NCI-H2171 (cell line): ENCODE data around the gene MSMB.
"Not testable (repeated sequence)": the region's sequence is repeated elsewhere in the genome, so short reads cannot be mapped to it uniquely, and the experiment has no call there.

Source experiments
- DNase-seq: peaks from one replicate; lab custom pipeline; 2025; lab: John Stamatoyannopoulos, UW

Gene MSMB

DNA sequence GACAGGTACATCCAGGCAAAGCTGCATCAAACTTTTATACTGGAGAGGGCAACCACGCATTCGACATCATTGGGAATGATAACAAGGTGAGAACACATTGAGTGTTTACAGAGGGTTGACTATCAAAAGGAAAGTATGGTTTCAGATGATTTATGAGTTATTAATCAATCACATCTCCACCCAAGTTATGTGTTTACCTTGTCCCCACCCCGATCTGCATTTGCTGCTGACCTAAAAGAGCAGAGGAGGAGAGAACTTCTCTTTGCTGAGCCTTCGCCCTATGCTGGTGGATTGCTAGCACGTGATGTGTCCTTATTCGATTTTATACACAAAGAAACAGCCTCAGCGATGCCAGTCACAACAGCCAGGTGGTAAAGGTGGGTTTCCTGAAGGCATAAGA is at the start of gene MSMB:
TSS of gene MSMB (minus strand) at position 9 of the 400 bp plus-strand sequence. CDS start 32 bp downstream, outside the sequence.
- DNase-seq, result no peak

GRCh38 chr10:46094931-46095750 is 49.1 kb upstream of the MSMB start:
- DNase-seq, result no peak

GRCh38 chr10:46094197-46094500 is 48.1 kb upstream of the MSMB start:
- DNase-seq, result no peak

GRCh38 chr10:46093316-46094196 is 47.5 kb upstream of the MSMB start:
- not testable (repeated sequence) for DNase-seq

- no peak for DNase-seq
These were observed 46.5 kb upstream of the MSMB start for GRCh38 chr10:46092524-46093081.

DNA sequence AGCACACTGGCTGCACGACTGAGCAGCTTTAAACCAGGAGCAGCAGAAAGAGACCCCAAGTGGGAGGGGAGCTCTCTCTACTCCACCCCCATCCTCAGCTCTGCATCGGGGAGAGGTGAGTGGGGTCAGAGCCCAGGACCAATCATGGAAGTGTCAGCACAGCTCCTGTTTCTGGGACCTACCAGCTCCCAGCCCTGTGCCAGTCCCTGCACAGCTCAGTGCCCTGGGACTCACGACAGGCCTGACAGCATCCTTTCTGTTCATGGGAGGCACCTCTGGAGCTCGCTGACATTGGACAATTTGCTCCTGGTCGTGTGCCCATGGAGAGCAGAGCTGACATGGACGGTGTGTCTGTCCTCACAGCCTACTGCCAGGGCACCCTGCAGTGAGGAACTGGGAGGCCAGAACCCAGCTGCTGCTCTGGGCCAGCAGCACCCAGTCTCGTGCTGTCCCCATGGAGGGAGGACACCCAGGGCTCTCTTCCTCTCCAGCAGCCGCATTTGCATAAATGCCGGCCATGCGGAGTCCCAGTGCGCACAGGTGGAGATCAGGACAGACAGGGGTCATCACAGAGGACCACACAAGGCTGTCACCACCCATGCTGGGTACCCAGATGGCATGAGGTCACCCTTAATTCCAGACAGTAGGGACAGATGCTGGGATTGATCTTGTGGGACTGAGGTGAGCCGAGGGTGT is 45.9 kb upstream of the MSMB start:
- no peak for DNase-seq

GRCh38 chr10:46091080-46091827 is 45.2 kb upstream of the MSMB start:
- DNase-seq, result no peak

DNA sequence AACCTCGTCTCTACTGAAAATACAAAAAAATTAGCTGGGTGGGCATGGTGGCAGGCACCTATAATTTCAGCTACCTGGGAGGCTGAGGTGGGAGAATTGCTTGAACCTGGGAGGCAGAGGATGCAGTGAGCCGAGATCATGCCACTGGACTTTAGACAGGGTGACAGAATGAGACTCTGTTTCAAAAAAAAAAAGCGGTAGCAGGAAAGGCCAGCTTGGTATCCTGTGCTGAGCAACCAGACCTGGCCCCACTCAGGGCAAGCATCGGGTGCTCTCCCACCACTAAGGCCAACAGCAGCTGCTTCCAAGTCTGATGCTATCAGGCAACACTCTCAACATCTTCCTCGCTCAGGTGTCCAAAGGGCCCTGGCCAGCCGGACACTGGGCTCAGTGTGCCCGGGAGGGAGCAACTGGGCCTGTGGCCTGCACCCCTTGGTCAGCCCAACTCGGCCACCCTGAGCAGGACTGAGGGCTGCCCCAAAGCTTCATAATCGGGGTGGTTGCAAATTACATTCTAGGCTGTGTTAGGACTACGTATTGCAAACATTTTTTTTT is 44.3 kb upstream of the MSMB start:
- DNase-seq, result no peak

GRCh38 chr10:46087381-46087780 is 41.3 kb upstream of the MSMB start:
- DNase-seq, result not testable (repeated sequence)

DNA sequence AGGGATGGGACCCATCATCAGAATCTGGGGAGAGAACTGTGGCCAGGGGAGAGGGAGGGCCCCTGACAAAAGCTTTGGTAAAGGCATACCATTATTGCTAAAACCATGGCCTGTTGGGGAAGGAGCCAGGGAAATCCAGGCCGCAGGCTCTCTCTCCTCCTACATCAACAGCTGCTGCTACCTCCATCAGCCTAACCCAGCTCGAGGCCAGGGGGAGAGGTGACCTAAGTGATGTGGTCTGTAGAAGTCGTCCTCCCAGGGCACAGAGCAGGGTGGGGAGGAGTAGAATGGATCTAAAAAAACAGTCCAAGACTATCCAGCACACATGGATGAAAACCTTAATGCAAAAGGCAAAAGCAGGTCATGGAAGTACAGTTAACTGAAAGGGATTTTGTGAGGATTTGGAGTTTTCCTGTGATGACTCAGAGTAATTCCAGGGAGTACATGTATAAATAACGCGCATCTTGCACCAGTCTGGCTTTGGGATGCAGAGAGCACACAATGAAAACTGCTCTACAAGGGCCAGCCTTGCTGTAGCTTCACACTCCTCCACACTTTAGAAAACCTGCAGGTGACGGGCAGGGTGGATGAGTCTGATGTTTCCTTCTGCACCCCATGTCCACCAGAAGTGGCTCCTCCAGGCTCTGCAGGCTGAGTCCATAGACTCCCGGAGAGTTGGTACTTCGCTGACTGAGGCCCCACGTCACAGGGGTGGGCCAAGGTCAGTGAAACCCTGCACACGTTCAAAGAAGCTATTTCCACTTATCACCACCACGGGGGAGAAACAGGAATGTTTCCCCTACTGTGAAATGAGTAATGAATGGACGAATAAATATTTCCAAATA is 38.5 kb upstream of the MSMB start:
- DNase-seq, result no peak

GRCh38 chr10:46080886-46081285 is 34.8 kb upstream of the MSMB start:
- DNase-seq, result no peak

DNA sequence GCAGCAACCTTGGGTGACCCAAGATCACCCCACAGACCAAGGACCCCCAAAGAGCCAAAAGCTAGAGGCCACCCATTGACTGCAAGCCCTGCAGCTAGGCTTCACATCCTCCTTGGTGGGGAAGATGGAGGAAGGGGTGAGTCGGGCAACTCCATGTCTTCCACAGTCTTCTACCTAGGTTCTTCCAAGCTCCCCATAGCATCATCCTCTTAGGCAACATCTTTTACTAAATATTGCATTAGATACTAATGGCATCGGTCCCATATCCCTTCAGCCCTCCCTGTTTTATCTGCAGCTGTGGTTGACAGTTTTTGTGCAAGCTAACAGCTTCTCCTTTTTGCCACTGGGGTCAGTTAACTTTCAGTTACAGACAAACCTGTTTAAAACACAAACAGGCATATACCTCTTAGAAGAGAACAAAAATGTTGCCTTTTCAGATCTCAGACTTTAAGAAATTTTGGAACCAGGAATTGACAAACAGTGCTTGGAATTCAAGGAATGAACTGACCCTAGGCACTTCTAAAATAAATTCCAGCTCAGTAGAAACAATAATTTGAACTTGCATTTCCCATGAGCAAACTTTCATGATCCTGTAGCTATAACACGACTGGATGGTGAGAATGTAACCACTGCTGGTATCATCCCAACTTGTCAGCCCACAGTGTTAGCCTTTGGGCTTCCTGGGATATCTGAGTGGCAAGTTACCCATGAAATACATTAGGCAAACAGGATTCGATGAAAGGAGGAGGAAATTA is 33.9 kb upstream of the MSMB start:
- no peak for DNase-seq

- DNase-seq, result no peak
These were observed 31.8 kb upstream of the MSMB start for GRCh38 chr10:46077731-46078413.

DNA sequence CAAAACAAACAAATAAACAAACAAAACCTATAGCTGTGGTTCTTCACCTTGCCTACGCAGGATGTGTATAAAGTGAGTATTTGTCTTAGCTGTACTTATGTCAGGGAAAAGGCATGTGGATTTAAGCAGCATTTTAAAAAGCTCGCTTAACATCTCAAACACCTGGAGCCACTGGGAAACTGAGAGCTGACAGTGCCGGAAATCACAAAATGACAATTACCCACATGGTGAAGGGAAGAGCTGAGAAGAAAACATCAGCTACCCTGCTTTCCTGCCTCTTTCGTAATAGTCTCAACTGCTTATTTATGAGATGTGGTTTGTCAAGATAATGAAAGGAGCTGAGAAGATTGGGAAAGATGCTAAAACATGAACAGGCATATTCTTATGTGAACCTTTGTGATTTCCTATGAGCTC is 31.1 kb upstream of the MSMB start:
- DNase-seq, result no peak

- no peak for DNase-seq
These were observed 29.8 kb upstream of the MSMB start for GRCh38 chr10:46075869-46076268.

GRCh38 chr10:46074196-46074946 is 28.3 kb upstream of the MSMB start:
- no peak for DNase-seq

GRCh38 chr10:46073564-46073963 is 27.5 kb upstream of the MSMB start:
- no peak for DNase-seq

DNA sequence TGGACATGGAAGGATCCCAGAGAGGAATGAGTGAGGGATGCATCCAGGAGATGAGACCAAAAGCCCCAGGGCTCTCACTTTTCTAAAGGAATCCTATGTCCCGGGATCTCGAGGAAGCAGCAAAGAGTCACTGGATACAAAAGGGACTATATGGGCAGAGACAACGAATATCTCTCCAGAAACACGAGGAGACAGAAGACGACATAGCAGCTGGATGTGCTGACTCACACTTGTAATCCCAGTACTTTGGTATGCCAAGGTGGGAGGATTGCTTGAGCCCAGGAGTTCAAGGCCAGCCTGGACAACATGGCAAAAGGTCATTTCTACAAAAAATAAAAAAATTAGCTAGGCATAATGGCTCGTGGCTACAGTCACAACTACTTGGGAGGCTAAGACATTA is 24.7 kb upstream of the MSMB start:
- DNase-seq, result no peak
